HG03135 (cell line): ENCODE measurements around the gene SAMD14.

ENCODE experiments used
- ATAC-seq: cut with Tn5 transposase; IDR thresholded peaks from one replicate; pipeline ENCODE4 v1.9.1; 2021; ENCODE audit warnings: mild to moderate bottlenecking, moderate library complexity; ENCODE audit not compliant: unreplicated experiment

Gene SAMD14

GRCh38 chr17:50148226-50149090 lies 18.5 kb upstream of the SAMD14 start:
- ATAC-seq: peak; percentile 33

- ATAC-seq: no peak
Observed at GRCh38 chr17:50147841-50148225, 17.9 kb upstream of the SAMD14 start.

GRCh38 chr17:50146927-50147665 lies 17.1 kb upstream of the SAMD14 start:
- ATAC-seq: no peak

- ATAC-seq: no peak
Observed at GRCh38 chr17:50146230-50146926, 16.4 kb upstream of the SAMD14 start.

- no peak for ATAC-seq
Observed at GRCh38 chr17:50145532-50146229, 15.7 kb upstream of the SAMD14 start.

DNA sequence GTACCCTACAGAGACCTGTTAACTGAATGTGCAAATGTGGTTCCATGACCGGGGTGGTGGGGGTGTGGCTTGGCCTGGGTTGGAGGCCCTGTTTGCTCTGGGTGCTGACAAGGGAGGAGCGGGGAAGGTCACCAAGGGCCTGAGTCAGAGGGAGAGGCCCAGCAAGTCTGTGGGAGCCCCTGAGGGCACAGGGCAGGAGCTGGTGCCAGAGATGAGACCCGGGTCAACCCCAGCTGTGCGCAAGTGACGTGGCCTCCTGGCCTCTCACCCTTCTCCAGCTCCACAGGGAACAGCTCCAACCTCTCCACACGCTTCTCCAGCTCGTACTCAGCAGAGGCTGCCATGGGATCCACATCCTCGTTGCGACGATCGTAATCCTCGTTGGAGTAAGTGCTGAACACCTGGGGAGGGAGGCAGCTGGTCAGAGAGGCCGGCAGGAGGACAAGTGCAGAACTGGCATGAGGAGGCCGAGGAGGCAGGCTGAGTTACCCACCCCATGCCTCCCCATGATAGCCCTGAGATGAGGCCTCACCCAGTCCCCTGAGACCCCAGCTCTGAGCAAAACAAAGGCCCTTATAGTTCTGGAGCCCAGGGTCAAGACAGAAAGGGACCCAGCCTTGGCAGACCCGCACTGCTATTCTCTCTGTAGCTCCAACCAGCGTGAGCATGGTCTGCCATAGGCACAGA lies 15.0 kb upstream of the SAMD14 start:
- ATAC-seq: no peak

GRCh38 chr17:50144355-50144754 lies 14.4 kb upstream of the SAMD14 start:
- no peak for ATAC-seq

DNA sequence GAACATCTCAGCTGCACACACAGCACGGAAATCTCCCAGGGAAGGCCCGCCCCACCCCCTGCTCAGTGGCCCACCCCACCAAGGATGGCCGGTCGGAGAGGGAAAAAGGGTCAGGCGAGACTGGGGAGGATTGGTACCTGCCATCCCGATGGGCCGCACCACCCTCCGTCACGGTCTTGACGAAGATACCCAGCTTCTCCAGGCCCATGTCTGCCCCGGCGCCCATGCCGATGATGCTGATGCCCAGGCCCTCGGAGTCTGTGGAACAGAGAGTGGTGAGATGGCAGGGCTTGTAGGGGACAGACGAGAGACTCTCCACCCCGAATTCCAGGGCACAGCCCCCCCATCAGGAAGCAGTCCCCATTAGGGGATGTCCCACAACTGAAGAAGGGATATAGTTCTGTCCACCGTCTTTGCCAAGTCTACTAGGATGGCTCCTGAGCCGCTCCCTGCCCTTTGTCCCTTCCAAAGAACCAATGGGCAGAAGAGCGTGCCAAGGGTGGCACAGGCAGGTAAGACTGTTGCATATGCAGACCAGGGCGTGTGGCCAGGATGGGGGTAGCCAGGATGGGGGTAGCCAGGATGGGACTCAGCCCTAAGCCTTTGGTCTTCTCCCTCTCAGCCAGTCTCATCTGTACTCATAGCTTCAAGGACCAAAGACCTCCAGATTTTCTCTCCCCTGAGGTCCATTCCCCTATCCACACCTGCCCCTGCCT lies 13.7 kb upstream of the SAMD14 start:
- no peak for ATAC-seq

DNA sequence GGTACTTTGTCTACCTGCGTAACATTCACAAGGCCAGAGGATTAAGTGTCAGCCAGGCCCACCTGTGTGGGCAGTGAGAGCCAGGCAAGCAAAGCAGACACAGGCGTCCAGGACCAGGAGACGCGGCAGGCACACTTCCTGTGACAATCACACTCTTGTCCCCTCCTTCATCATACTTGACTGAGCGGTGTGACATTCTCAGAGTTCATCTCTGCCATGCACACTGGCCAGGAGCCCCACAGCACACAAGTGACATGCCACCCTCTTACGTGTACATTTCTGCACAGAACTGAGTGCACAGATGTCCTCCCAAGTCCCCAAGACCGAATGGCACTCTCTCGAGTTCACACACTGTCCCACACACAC lies 11.8 kb upstream of the SAMD14 start:
- ATAC-seq: no peak

DNA sequence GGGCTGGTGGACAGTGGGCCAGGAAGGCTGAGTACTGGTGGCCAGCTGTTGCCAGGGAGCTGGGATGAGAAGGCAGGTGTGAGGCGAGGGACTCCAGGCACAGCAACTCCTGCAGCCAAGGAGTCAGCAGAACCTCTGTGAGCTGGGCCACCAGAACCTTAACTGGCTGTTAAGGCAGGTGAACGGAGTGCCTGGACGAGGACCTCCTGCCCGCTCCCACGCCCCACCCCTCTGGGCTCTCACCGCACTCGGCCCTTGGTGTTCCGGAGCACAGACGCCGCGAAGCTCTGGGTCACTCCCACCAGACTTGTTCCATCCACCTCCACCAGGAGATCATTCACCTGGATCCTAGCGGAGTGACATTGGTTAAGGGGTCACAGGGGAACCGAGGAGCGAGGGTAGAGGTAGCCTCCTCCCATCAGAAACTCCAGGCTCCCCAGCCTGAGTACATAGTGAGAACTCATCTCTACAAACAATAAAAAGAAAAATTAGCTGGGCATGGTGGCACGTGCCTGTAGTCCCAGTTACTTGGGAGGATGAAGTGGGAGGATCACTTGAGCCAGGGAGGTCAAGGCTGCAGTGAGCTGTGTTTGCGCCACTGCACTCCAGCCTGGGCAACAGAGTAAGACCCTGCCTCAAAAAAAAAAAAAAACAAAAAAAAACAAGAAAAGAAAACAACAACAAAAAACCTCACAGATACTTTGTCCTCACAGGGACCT lies 11.2 kb upstream of the SAMD14 start:
- no peak for ATAC-seq

DNA sequence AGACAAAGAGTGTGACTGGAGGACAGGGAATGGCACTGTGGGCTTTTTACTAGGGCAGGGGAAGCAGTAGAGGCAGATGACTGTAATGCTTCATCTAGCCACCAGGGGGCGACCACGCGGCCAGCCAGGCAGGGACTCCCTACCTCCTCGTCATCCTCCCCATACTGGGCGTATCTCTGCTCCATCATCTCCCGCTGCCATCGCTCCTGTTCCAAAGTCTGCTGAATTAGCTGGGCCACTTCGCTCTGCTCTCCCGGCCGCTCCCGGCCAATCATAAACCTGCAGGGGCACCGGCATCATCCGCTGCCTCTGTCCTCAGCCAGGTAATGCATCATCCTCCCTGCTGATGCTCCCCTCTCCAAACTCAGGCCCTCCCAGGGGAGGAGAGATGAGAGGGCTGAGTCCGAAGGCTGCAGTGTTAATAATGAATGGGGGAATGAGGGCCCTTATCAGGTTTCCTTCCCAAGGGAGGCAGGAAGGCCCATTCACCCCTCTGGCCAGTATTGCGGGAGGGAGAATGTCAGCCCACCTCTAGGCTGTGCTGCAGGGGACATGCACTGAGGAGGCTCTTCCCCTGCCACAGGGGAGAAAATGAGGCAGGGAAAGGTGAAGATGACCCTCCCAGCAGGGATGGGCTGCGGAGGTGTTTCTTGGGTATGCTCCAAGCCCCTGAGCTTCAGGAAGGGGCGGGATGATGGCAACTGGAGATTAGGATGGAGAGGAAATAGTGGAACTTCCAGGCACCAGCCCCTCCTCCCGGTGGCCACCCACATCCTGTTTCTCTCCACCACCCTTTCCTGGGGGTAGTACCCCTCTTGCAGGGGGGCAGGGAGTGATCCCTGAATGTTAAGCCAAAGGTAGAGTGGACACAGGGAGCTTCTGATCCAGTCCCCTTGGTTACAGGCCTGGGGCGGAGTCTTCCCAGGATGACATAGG lies 10.3 kb upstream of the SAMD14 start:
- ATAC-seq: peak; percentile 47

GRCh38 chr17:50139185-50139783 lies 9.3 kb upstream of the SAMD14 start:
- no peak for ATAC-seq

DNA sequence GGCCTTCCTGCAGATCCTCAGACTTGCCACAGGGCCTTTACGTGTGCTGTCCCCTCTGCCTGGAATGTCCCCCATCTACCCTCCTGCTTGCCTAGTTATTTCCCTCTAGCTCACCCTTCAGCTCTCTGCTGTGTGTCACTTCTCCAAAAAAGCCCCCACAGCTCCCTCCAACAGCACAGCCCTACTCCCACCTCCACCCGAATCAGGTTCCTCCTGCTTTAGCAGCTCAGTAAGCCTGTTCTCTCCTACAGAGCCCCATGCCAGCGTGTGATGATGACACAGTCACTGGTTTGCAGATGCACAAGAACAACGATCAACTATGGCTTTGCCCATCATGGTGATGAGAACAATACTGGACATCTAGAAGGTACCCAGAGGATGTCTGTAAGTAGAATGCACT lies 7.1 kb upstream of the SAMD14 start:
- no peak for ATAC-seq

DNA sequence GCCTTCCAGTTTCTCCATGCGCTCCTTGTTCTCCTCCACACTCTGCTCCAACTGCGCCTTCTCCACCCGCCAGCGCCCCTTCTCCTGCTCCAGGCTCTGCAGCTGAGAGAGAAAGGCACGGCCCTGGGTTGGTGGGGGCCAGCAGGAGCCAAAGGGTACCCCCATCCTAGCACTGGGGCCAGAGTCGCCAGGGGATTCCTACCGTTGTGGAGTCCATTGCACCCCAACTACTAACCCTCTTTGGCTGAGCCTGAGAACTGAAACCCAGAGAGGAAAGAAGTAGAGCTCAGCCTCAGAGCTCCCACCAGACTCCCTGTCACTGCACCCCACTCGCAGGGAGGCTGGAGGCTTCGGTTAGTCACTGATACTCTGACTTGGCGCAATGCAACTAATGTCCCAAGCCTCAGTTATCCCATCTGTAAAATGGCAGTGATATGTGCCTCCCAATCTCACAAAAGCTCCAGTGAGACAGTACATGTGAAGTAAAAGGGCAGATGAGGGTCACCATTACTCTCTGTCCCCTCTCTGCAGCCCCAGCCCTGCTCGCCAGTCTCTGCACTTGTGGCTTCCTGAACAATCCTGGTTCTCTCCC lies 6.2 kb upstream of the SAMD14 start:
- ATAC-seq: no peak

DNA sequence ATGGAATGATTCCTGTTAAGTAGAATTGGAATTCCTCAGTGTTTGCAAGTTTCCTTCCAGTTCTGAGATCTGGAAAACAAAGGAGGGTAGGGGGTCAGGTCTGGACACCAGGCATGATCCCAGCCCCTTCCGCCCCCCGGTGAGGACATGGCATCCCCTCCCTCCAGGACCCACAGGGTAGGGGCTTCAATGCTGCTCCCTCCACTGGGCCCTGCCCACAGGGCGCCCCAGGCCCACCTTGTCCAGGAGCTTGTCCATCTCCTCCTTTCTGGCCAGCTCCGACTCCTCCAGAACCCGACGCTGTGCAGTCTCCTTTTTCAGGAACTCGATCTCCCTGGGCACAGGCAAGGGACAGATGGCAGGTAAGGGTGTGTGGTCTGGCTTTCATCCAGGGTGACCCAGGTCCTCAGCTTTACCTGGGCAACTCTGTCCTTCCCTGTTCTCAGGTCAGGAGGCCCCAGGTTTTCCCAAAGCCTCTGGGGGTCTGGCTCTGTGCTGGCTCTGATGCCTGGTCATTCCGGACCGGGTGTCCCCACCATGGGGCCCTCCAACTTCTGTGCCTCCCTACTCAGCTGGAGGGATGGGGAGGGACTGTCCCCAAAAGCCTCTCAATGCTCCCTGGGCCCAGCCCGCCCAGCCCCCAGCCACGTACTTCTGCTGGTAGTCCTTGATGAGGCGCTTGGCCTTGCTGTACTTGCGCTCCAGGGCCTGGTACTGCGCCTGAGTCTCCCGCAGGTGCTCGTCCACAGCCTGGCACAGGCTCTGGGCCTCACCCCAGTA lies 5.5 kb upstream of the SAMD14 start:
- no peak for ATAC-seq

GRCh38 chr17:50134206-50135110 lies 4.5 kb upstream of the SAMD14 start:
- no peak for ATAC-seq
